CD4-positive, alpha-beta memory T cell (primary cell): Measurements from ENCODE around the gene FAM153A. TPM values are rescaled to one million over a fixed set of nuclear protein-coding genes. Genes with fewer than 3 reads are reported as not detected.
A peak's percentile ranks its signal among the peaks of the same experiment; 100 is the strongest.
"Not testable (repeated sequence)": the region's sequence is repeated elsewhere in the genome, so short reads cannot be mapped to it uniquely, and the experiment has no call there.

Experiments
- CTCF ChIA-PET: fragments of 350-600 bp; sonication (Branson Sonifier 250); formaldehyde crosslinking; loops from one replicate; lab custom pipeline; 2021; ENCODE audit warnings: inconsistent platforms; ENCODE audit not compliant: partially characterized antibody; lab: Charles Lee
- POLR2A ChIA-PET: fragments of 350-600 bp; sonication (Branson Sonifier 250); formaldehyde crosslinking; loops from one replicate; lab custom pipeline; 2021; ENCODE audit not compliant: partially characterized antibody; lab: Charles Lee
- DNase-seq, 5 donors: peaks; one replicate each; pipeline versions ENCODE4 v3.0.0 to v3.0.0-alpha.2; 2020 to 2022; ENCODE audit warnings: mixed read lengths in 1 of 5
- H3K27ac ChIP-seq: one replicate; pipeline ENCODE4 v1.7.0; 2013; ENCODE audit warnings: low read depth, low read length
- H3K27me3 ChIP-seq: 2 replicates; pipeline ENCODE4 v1.7.0; 2013; ENCODE audit warnings: mild to moderate bottlenecking, low read length, moderate library complexity; ENCODE audit not compliant: insufficient read depth
- H3K36me3 ChIP-seq: 2 replicates; pipeline ENCODE4 v1.7.0; 2013; ENCODE audit warnings: mild to moderate bottlenecking, low read length, moderate library complexity; ENCODE audit not compliant: insufficient read depth
- H3K4me1 ChIP-seq: 2 replicates; pipeline ENCODE4 v1.7.0; 2013; ENCODE audit warnings: mild to moderate bottlenecking, low read length, moderate library complexity; ENCODE audit not compliant: insufficient read depth
- H3K4me3 ChIP-seq, 2 donors: one replicate each; pipeline ENCODE4 v1.7.0; 2013; ENCODE audit warnings: low read length in 2 of 2, mild to moderate bottlenecking in 1 of 2
- H3K9me3 ChIP-seq, 2 donors: one replicate each; pipeline ENCODE4 v1.7.0; 2013; ENCODE audit warnings: low read length in 2 of 2, control low read depth in 1 of 2; ENCODE audit not compliant: control insufficient read depth in 1 of 2
- H3K27ac Mint-ChIP-seq, 7 donors: one replicate each; pipeline ENCODE4 v1.8.0; 2020 to 2021; ENCODE audit warnings: mixed read lengths in 7 of 7, mild to moderate bottlenecking in 6 of 7, inconsistent platforms in 3 of 7, moderate library complexity in 3 of 7
- H3K27me3 Mint-ChIP-seq, 2 donors: one replicate each; pipeline ENCODE4 v1.8.0; 2020 to 2021; ENCODE audit warnings: mixed read lengths in 2 of 2
- H3K36me3 Mint-ChIP-seq, 2 donors: one replicate each; pipeline ENCODE4 v1.8.0; 2020 to 2021; ENCODE audit warnings: mixed read lengths in 2 of 2, inconsistent platforms in 1 of 2, mild to moderate bottlenecking in 1 of 2
- H3K4me1 Mint-ChIP-seq, 4 donors: one replicate each; pipeline ENCODE4 v1.8.0; 2020 to 2021; ENCODE audit warnings: mixed read lengths in 4 of 4, mild to moderate bottlenecking in 1 of 4
- H3K4me3 Mint-ChIP-seq, 8 donors: one replicate each; pipeline ENCODE4 v1.8.0; 2020 to 2021; ENCODE audit warnings: mixed read lengths in 8 of 8, mild to moderate bottlenecking in 7 of 8, moderate library complexity in 6 of 8, inconsistent platforms in 3 of 8
- H3K9me3 Mint-ChIP-seq, 8 donors: one replicate each; pipeline ENCODE4 v1.8.0; 2020 to 2021; ENCODE audit warnings: mixed read lengths in 8 of 8, mild to moderate bottlenecking in 5 of 8, inconsistent platforms in 3 of 8, moderate library complexity in 1 of 8
- intact Hi-C: fragments of 100-400 bp; cut with micrococcal nuclease; formaldehyde crosslinking; loops from one replicate; pipeline ENCODE4 v1.15.1; 2023
- polyA plus RNA-seq, 2 donors: library from polyadenylated mRNA; unstranded; fragments of 300-500 nt; fragmentation: Illumina TruSeq; gene quantifications; one replicate each; pipeline ENCODE4 v1.2.3, GENCODE V29; 2021
- total RNA-seq, 2 experiments: library from RNA; stranded (reverse); gene quantifications; one replicate each; pipeline ENCODE4 v1.2.3, GENCODE V29; 2021

FAM153A gene
- total and polyA plus RNA-seq, 4 experiments from 2014 or later: 2.0 to 116 (median 48.0) TPM

DNA sequence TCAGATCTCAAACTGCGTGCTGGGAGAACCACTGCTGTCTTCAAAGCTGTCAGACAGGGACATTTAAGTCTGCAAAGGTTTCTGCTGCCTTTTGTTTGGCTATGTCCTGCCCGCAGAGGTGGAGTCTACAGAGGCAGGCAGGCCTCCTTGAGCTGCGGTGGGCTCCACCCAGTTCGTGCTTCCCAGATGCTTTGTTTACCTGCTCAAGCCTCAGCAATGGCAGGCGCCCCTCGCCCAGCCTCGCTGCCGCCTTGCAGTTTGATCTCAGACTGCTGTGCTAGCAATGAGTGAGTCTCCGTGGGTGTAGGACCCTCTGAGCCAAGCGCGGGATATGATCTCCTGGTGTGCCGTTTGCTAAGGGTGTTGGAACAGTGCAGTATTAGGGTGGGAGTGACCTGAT lies 8.9 kb upstream of the FAM153A start:
- H3K9me3 ChIP-seq, H3K27ac ChIP-seq, H3K9me3 Mint-ChIP-seq, H3K4me3 ChIP-seq, H3K27me3 ChIP-seq, H3K36me3 ChIP-seq, intact Hi-C loops, CTCF ChIA-PET, H3K4me1 ChIP-seq, H3K27me3 Mint-ChIP-seq, DNase-seq, POLR2A ChIA-PET, H3K27ac Mint-ChIP-seq, H3K4me3 Mint-ChIP-seq, H3K36me3 Mint-ChIP-seq: not testable (repeated sequence)
- peaks cover 2 to 13% (median 5%) of the 10 kb centered on the region in 4 donors for H3K4me1 Mint-ChIP-seq

DNA sequence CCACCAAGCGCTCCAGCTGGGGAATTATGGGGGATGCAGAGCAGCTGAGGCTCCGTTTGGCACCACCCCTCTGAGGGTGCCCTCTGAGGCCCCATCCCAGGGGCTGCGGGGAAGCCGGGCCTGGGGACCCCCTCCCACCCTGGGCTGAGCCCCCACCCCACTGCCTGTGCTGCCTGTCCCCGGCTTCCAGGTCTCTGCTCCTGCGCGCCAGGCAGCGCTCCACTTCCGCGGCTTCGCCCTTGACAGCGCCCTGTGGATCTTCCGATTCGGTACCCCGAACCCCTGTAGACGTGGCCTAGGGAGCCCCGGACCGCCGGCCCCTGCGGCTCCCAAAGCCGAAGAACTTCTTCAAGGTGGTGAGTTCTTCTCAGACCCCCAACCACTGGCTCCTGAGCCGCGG lies 530 bp downstream of the FAM153A start:
- H3K27me3 ChIP-seq, H3K4me3 Mint-ChIP-seq, H3K4me3 ChIP-seq, H3K4me1 Mint-ChIP-seq, DNase-seq, POLR2A ChIA-PET, H3K36me3 Mint-ChIP-seq, H3K4me1 ChIP-seq, H3K9me3 ChIP-seq, H3K27ac ChIP-seq, H3K36me3 ChIP-seq, intact Hi-C loops, H3K27ac Mint-ChIP-seq, H3K27me3 Mint-ChIP-seq, CTCF ChIA-PET, H3K9me3 Mint-ChIP-seq: not testable (repeated sequence)

DNA sequence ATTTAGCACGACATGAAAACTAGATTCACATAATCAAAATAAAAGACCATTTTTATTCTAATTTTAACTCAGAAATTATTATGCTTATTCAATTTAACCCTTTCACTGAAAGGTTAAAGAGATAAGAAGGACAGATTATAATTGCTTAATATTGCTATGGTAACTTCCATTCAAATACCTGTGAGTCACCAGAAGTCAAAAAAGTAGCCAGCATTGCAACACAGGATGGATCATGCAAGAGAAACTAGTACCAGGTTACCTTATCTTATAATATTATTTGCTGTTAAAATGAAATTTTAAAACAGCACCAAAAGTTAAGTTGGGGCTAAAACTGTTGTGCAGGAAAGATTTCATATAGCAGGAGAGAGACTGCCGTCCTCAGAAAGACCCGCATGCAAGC lies 11.5 kb downstream of the FAM153A start:
- H3K27me3 Mint-ChIP-seq, POLR2A ChIA-PET, H3K36me3 ChIP-seq, intact Hi-C loops, H3K4me1 ChIP-seq, H3K36me3 Mint-ChIP-seq, H3K27me3 ChIP-seq, CTCF ChIA-PET, H3K9me3 ChIP-seq, H3K4me3 ChIP-seq, H3K4me1 Mint-ChIP-seq, H3K27ac Mint-ChIP-seq, H3K9me3 Mint-ChIP-seq, DNase-seq, H3K4me3 Mint-ChIP-seq, H3K27ac ChIP-seq: not testable (repeated sequence)

DNA sequence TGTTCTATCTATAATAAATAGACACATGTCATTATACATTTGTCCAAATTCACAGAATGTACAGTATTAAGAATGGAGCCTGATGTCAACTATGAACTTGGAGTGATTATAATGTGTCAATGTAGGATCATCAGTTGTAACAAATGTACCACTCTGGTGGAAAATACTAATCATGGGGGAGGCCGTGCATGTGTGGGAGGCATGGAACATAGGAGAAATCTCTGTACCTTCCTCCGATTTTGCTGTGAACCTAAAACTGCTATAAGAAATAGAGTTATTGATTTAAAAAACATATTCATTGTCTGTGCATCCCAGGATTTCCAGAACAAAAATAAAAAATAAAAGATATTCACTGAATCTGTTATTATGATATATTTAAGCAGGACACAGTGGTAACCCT lies 12.1 kb downstream of the FAM153A start:
- POLR2A ChIA-PET, H3K27me3 Mint-ChIP-seq, DNase-seq: not testable (repeated sequence)

DNA sequence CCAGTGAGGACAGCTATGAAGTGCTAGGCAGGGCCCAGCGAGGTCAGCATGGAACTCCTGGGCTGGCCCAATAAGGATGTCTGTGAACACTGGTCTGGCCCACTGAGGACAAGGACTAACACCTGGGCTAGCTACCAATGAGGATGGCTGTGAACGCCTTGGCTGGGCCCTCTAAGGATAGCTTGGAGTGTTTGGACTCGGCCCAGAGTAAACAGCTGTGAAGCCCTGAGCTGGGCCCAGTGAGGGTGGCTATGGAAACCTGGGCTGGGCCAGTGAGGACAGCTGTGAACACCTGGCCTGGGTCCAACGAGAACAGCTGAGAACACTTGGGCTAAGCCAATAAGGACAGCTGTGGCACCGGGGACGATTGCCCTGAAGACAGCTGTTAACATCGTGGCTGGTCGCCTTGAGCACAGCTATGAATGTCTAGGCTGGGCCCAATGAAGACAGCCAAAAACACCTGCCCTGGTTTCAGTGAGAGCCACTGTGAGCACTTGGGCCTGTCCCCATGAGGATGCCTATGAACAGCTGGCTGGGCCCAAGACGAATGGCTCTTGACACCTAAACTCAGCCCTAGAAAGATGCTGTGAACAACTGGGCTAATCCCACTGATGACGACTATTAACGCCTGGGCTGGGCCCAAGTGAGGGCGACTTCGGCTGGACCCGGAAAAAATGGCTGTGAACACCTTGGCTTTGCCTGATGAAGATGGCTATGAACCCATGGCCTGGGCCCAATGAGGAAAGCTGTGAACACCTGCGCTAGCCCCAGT lies 18.8 kb downstream of the FAM153A start:
- CTCF ChIA-PET, H3K4me1 ChIP-seq, POLR2A ChIA-PET, H3K27me3 Mint-ChIP-seq, H3K36me3 Mint-ChIP-seq, H3K27ac Mint-ChIP-seq, H3K27me3 ChIP-seq, H3K4me3 ChIP-seq, H3K27ac ChIP-seq, H3K4me3 Mint-ChIP-seq, DNase-seq, H3K4me1 Mint-ChIP-seq, H3K9me3 ChIP-seq, H3K36me3 ChIP-seq, intact Hi-C loops, H3K9me3 Mint-ChIP-seq: not testable (repeated sequence)

More for the DNA sequence above, 12.1 kb downstream of the FAM153A start:
- CTCF ChIA-PET, H3K27ac Mint-ChIP-seq, H3K36me3 ChIP-seq, H3K4me3 Mint-ChIP-seq, intact Hi-C loops, H3K9me3 ChIP-seq, H3K9me3 Mint-ChIP-seq, H3K4me3 ChIP-seq, H3K36me3 Mint-ChIP-seq, H3K4me1 ChIP-seq, H3K4me1 Mint-ChIP-seq, H3K27ac ChIP-seq, H3K27me3 ChIP-seq: not testable (repeated sequence)

DNA sequence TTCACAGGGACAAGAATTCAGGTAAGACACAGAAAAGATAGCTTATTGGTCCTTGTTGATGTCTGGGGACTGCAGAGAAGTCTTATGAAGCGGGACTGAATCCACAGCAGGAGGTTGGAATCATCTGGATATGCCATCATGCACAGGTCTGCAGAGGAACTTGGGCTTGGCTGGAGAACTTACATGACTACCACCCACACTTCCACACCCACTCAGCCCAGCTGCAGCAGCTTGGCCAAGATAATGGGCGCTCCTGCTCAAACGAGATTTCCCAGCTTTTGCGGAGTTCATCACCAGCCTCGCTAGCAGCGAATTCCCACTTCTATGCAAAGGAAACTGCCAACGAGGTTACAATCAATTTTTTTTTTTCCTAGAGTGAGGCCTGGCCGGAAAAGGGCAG lies 21.7 kb downstream of the FAM153A start:
- intact Hi-C loops, H3K9me3 ChIP-seq, POLR2A ChIA-PET, CTCF ChIA-PET, H3K4me1 Mint-ChIP-seq, H3K4me3 ChIP-seq, DNase-seq, H3K4me3 Mint-ChIP-seq, H3K4me1 ChIP-seq, H3K36me3 ChIP-seq, H3K27me3 ChIP-seq, H3K9me3 Mint-ChIP-seq, H3K27ac ChIP-seq, H3K36me3 Mint-ChIP-seq, H3K27me3 Mint-ChIP-seq: not testable (repeated sequence)
- H3K27ac Mint-ChIP-seq: peak overlapping the region in 1 of 7 donors; percentile 30

DNA sequence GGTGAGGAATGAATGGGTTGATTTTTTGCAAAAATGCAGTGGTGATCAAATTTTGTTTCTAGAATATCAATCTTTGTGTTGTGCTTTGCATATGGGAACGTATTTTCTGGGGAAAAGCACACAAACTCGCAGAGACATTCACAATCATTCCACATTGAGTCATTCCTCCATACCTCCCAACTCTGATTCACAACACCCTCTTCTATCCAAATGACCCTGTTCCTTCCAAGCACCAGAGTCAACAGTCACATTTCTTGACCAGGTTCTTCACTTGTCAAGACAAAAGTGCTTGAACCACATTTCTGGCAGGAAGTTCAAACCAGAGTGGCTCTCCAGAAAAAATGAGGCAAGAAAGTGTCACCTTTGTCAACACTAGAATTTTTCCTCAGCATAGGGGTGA lies 35.3 kb downstream of the FAM153A start:
- H3K27me3 ChIP-seq, DNase-seq, CTCF ChIA-PET, H3K4me3 ChIP-seq, H3K36me3 ChIP-seq, intact Hi-C loops, H3K27ac Mint-ChIP-seq, H3K9me3 Mint-ChIP-seq, H3K4me3 Mint-ChIP-seq, POLR2A ChIA-PET, H3K36me3 Mint-ChIP-seq, H3K4me1 ChIP-seq, H3K4me1 Mint-ChIP-seq, H3K9me3 ChIP-seq, H3K27ac ChIP-seq, H3K27me3 Mint-ChIP-seq: not testable (repeated sequence)

DNA sequence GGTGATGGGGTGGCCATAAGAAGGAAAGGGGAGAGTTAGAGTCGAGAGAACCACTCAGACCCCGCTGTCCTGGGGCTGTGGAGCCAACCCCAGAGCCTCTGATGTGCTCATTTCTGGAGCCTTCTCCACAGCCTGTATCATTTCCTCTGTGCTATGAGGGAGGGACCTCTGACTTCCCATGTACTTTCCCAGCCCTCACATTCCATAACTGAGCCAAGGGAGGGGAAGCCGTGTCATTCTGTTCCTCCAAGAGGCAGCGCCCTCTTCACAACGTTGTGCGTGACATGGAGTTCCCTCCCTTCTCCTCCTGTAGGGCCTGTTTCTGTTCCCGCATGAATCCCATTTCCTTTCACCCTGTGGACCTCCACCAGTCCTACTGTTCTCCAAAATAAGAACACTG lies 57.8 kb downstream of the FAM153A start:
- H3K4me1 Mint-ChIP-seq, DNase-seq, POLR2A ChIA-PET, H3K27ac ChIP-seq, H3K4me3 ChIP-seq, H3K27me3 ChIP-seq, H3K27ac Mint-ChIP-seq, H3K27me3 Mint-ChIP-seq, intact Hi-C loops, H3K4me3 Mint-ChIP-seq, H3K4me1 ChIP-seq, H3K36me3 ChIP-seq, H3K9me3 Mint-ChIP-seq, H3K36me3 Mint-ChIP-seq, CTCF ChIA-PET, H3K9me3 ChIP-seq: not testable (repeated sequence)
